Neuronal stem cell (in vitro differentiated cells): ENCODE measurements around the gene INTS2.

ENCODE experiments used
- DNase-seq: peaks from one replicate; pipeline ENCODE4 v3.0.0-alpha.2; 2013; ENCODE audit warnings: low spot score
- H2AFZ ChIP-seq: one replicate; pipeline ENCODE4 v1.6.1; 2013; ENCODE audit warnings: mild to moderate bottlenecking, low read length, inconsistent platforms
- H2AK5ac ChIP-seq: 2 replicates; pipeline ENCODE4 v1.6.1; 2013; ENCODE audit warnings: low read depth, mild to moderate bottlenecking, inconsistent platforms, low read length, moderate library complexity, mixed read lengths
- H2BK120ac ChIP-seq: 2 replicates; pipeline ENCODE4 v1.6.1; 2013; ENCODE audit warnings: low read depth, mild to moderate bottlenecking, inconsistent platforms, low read length, moderate library complexity, mixed read lengths
- H2BK12ac ChIP-seq: one replicate; pipeline ENCODE4 v1.6.1; 2013; ENCODE audit warnings: low read length, inconsistent platforms
- H2BK15ac ChIP-seq: 2 replicates; pipeline ENCODE4 v1.6.1; 2013; ENCODE audit warnings: mild to moderate bottlenecking, low read length, inconsistent platforms, mixed read lengths
- H2BK5ac ChIP-seq: one replicate; pipeline ENCODE4 v1.6.1; 2013; ENCODE audit warnings: inconsistent platforms, mild to moderate bottlenecking, low read length, moderate library complexity
- H3K14ac ChIP-seq: one replicate; pipeline ENCODE4 v1.6.1; 2013; ENCODE audit warnings: low read length, inconsistent platforms
- H3K18ac ChIP-seq: 2 replicates; pipeline ENCODE4 v1.6.1; 2013; ENCODE audit warnings: low read length, inconsistent platforms
- H3K23ac ChIP-seq: 2 replicates; pipeline ENCODE4 v1.6.1; 2013; ENCODE audit warnings: low read depth, mild to moderate bottlenecking, mixed read lengths, low read length, inconsistent platforms; ENCODE audit not compliant: poor library complexity
- H3K27ac ChIP-seq: replicated peaks from 3 replicates; pipeline ENCODE4 v1.5.1; 2013; ENCODE audit warnings: low read length, inconsistent platforms
- H3K27me3 ChIP-seq, 3 experiments: 2 replicates each; pipeline ENCODE4 v1.6.1; 2013; ENCODE audit warnings: low read length in 3 of 3, mild to moderate bottlenecking in 2 of 3, inconsistent platforms in 1 of 3, low read depth in 1 of 3, mixed read lengths in 1 of 3, moderate library complexity in 1 of 3; ENCODE audit not compliant: control insufficient read depth in 3 of 3, insufficient read depth in 3 of 3
- H3K36me3 ChIP-seq, 2 donors: replicated peaks in 1 of 2; 2 replicates each; pipeline ENCODE4 v1.6.1; 2013; ENCODE audit warnings: low read length in 2 of 2; ENCODE audit not compliant: control insufficient read depth in 2 of 2, insufficient read depth in 2 of 2
- H3K4ac ChIP-seq: 2 replicates; pipeline ENCODE4 v1.6.1; 2013; ENCODE audit warnings: inconsistent platforms, mild to moderate bottlenecking, low read length, moderate library complexity
- H3K4me1 ChIP-seq, 2 donors: 1 replicate in 1 of 2; 2 replicates in 1 of 2; pipeline ENCODE4 v1.6.1; 2013; ENCODE audit warnings: low read length in 2 of 2, low read depth in 1 of 2; ENCODE audit not compliant: control insufficient read depth in 2 of 2, insufficient read depth in 1 of 2
- H3K4me2 ChIP-seq: one replicate; pipeline ENCODE4 v1.6.1; 2013; ENCODE audit warnings: mild to moderate bottlenecking, low read length, inconsistent platforms; ENCODE audit not compliant: insufficient read depth, poor library complexity, severe bottlenecking
- H3K4me3 ChIP-seq, 2 donors: 2 replicates each; pipeline ENCODE4 v1.5.1; 2013; ENCODE audit warnings: low read length in 2 of 2, mild to moderate bottlenecking in 2 of 2, inconsistent platforms in 1 of 2, moderate library complexity in 1 of 2
- H3K79me1 ChIP-seq: one replicate; pipeline ENCODE4 v1.6.1; 2013; ENCODE audit warnings: low read depth, mild to moderate bottlenecking, inconsistent platforms, low read length, moderate library complexity
- H3K9ac ChIP-seq: one replicate; pipeline ENCODE4 v1.6.1; 2013; ENCODE audit warnings: mild to moderate bottlenecking, low read depth, low read length, inconsistent platforms; ENCODE audit not compliant: poor library complexity
- H3K9me3 ChIP-seq, 2 donors: replicated peaks in 1 of 2; 2 replicates each; pipeline versions ENCODE3 to v1.6.1; 2013; ENCODE audit warnings: low read length in 2 of 2, mild to moderate bottlenecking in 2 of 2, inconsistent platforms in 1 of 2, low read depth in 1 of 2, mixed read lengths in 1 of 2, moderate library complexity in 1 of 2; ENCODE audit not compliant: control insufficient read depth in 2 of 2, insufficient read depth in 1 of 2
- H4K8ac ChIP-seq: one replicate; pipeline ENCODE4 v1.6.1; 2013; ENCODE audit warnings: low read depth, mild to moderate bottlenecking, inconsistent platforms, low read length, moderate library complexity
- H4K91ac ChIP-seq: one replicate; pipeline ENCODE4 v1.6.1; 2013; ENCODE audit warnings: low read length, low read depth, mild to moderate bottlenecking, inconsistent platforms; ENCODE audit not compliant: poor library complexity
- WGBS, 2 donors: extraction: QIAGEN DNeasy Blood & Tissue Kit; methylation state at CpG; one replicate each; pipeline ENCODE4 v1.1.7; 2013; ENCODE audit warnings: missing lambda C conversion rate in 2 of 2, mixed read lengths in 1 of 2; ENCODE audit not compliant: insufficient read length in 2 of 2, insufficient replicate concordance in 1 of 2; ENCODE audit errors: extremely low coverage in 2 of 2; 5-methylcytosine and 5-hydroxymethylcytosine counted together

INTS2 gene

DNA sequence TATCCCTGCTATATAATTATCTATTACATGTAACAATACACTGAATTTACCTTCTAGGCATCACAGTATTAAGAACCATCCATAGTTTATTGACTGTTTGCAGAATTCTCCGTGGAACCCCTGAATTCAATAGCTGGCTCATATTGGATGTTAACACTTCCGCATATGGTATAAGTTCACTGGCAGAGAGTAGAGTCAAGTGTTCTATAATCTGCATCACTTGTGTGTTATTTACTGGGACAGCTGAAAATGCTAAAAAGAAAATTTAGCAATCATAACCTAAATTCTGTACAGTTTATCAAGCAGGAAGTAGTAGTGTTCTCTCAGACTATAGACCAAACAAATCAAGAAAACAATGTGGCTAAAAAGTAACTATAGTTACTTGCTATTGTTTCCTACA is 49.9 kb downstream of the INTS2 start:
- Histone ChIP-seq H3K4me3 (no peak overlapping the region), H3K23ac (no peak overlapping the region), H2AFZ (no peak overlapping the region), H2BK5ac (no peak overlapping the region), H3K4me1 (no peaks in the 10 kb centered on the region), H3K14ac (no peak overlapping the region), H2BK12ac (no peak overlapping the region), H3K9me3 (no peaks in the 10 kb centered on the region), H3K27ac (no peak overlapping the region), H3K27me3 (no peaks in the 10 kb centered on the region), H3K79me1 (no peaks in the 10 kb centered on the region), H3K4ac (no peak overlapping the region), H3K18ac (no peak overlapping the region), H2BK120ac (no peak overlapping the region), H2AK5ac (no peak overlapping the region), H3K4me2 (no peak overlapping the region), H3K9ac (no peak overlapping the region), H4K91ac (no peak overlapping the region), H3K36me3 (peaks cover 1 to 97% of the 10 kb centered on the region in 2 donors), H4K8ac (no peak overlapping the region), H2BK15ac (no peak overlapping the region)
- WGBS, 2 donors, result no CpG with 5 or more reads among the region's 2 CpGs
- DNase-seq, result no peak

DNA sequence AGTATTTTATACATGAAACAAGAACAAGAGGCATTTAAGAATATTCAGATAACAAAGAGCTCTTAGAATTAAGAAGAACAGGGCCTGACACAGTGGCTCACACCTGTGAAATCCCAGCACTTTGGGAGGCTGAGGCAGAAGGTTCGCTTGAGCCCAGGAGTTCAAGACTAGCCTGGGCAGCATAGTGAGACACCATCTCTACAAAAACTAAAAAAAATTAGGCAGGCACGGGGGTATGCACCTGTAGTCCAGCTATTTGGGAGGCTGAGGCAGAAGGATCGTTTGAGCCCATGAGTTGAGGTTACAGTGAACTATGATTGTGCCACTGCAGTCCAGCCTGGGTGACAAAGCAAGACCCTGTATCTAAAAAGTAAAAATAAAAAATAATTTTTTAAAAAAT is 52.0 kb downstream of the INTS2 start:
- no peak overlapping the region for H2AK5ac ChIP-seq
- peaks cover 1 to 98% of the 10 kb centered on the region in 2 donors for H3K36me3 ChIP-seq
- DNase-seq, result no peak
- H4K91ac ChIP-seq, result no peak overlapping the region
- H3K4me3 ChIP-seq, result no peak overlapping the region
- no peaks in the 10 kb centered on the region for H3K27me3 ChIP-seq
- no peak overlapping the region for H2AFZ ChIP-seq
- H3K79me1 ChIP-seq, result no peaks in the 10 kb centered on the region
- no peak overlapping the region for H2BK12ac ChIP-seq
- H3K4ac ChIP-seq, result no peak overlapping the region
- no peak overlapping the region for H3K14ac ChIP-seq
- H3K4me2 ChIP-seq, result no peak overlapping the region
- WGBS, 2 donors, result no CpG with 5 or more reads among the region's 3 CpGs
- H3K4me1 ChIP-seq, result no peaks in the 10 kb centered on the region
- no peak overlapping the region for H3K23ac ChIP-seq
- no peak overlapping the region for H2BK120ac ChIP-seq
- no peak overlapping the region for H3K9ac ChIP-seq
- no peak overlapping the region for H4K8ac ChIP-seq
- H2BK15ac ChIP-seq, result no peak overlapping the region
- H3K18ac ChIP-seq, result no peak overlapping the region
- H2BK5ac ChIP-seq, result no peak overlapping the region
- no peak overlapping the region for H3K27ac ChIP-seq
- no peaks in the 10 kb centered on the region for H3K9me3 ChIP-seq

DNA sequence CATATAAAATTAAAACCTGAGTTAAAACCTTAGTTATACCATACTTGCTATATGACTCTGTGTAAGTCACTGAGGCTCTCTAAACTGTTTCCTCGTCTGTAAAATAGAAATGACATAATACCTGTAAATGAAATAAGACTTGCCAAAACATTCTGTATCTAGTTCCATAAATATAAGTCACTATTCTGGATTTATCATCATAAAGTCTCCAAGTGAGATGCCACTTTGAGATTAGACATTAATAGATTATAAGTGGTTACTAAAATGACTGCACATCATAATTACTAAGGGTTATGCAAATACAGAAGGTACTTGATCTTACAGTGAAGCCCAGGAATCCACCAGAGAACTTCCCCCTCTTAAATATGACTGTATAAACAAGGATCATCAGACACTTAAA is 52.5 kb downstream of the INTS2 start:
- no peak overlapping the region for H2AFZ ChIP-seq
- H3K14ac ChIP-seq, result no peak overlapping the region
- H2BK12ac ChIP-seq, result no peak overlapping the region
- no peak overlapping the region for H3K27ac ChIP-seq
- H2BK15ac ChIP-seq, result no peak overlapping the region
- no peak overlapping the region for H4K91ac ChIP-seq
- H2AK5ac ChIP-seq, result no peak overlapping the region
- no peak overlapping the region for H3K9ac ChIP-seq
- no peak overlapping the region for H3K4ac ChIP-seq
- H3K4me2 ChIP-seq, result no peak overlapping the region
- no peak overlapping the region for H4K8ac ChIP-seq
- no peak for DNase-seq
- H3K18ac ChIP-seq, result no peak overlapping the region
- H3K4me1 ChIP-seq, result no peaks in the 10 kb centered on the region
- no peak overlapping the region for H2BK120ac ChIP-seq
- H2BK5ac ChIP-seq, result no peak overlapping the region
- H3K27me3 ChIP-seq, result no peaks in the 10 kb centered on the region
- no peak overlapping the region for H3K23ac ChIP-seq
- peaks cover 1 to 98% of the 10 kb centered on the region in 2 donors for H3K36me3 ChIP-seq
- H3K9me3 ChIP-seq, result no peaks in the 10 kb centered on the region
- H3K4me3 ChIP-seq, result no peak overlapping the region
- no peaks in the 10 kb centered on the region for H3K79me1 ChIP-seq
- WGBS, 2 donors, result no CpG with 5 or more reads among the region's 1 CpG

DNA sequence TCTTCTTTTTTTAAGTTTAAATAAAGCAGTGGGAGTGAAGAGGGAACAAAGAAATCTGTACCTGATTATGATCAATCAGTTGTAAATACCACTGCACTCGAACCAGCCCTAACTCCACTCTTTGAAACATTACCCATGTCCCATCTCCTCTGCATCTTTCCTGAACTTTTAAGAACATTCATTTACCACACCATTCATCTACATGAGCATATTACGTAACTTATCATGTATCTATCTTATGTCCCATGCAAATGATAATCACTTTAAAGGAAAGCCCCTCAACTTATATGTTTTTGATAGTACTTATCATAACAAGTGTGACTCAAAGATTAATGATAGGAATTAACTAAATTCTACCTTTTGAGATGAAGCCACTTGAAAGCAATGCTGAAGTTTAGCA is 53.7 kb downstream of the INTS2 start:
- no peak overlapping the region for H2BK5ac ChIP-seq
- H3K9ac ChIP-seq, result no peak overlapping the region
- H2AFZ ChIP-seq, result no peak overlapping the region
- H2BK15ac ChIP-seq, result no peak overlapping the region
- H3K4me1 ChIP-seq, result no peaks in the 10 kb centered on the region
- H4K8ac ChIP-seq, result no peak overlapping the region
- peaks cover 1 to 99% of the 10 kb centered on the region in 2 donors for H3K36me3 ChIP-seq
- no peaks in the 10 kb centered on the region for H3K79me1 ChIP-seq
- H3K18ac ChIP-seq, result no peak overlapping the region
- no peaks in the 10 kb centered on the region for H3K9me3 ChIP-seq
- H2BK120ac ChIP-seq, result no peak overlapping the region
- no peaks in the 10 kb centered on the region for H3K27me3 ChIP-seq
- no peak overlapping the region for H3K27ac ChIP-seq
- H3K23ac ChIP-seq, result no peak overlapping the region
- H3K4me3 ChIP-seq, result no peak overlapping the region
- H4K91ac ChIP-seq, result no peak overlapping the region
- no peak overlapping the region for H2AK5ac ChIP-seq
- H3K4ac ChIP-seq, result no peak overlapping the region
- no peak overlapping the region for H3K4me2 ChIP-seq
- WGBS, 2 donors, result no CpG with 5 or more reads among the region's 2 CpGs
- DNase-seq, result no peak
- no peak overlapping the region for H3K14ac ChIP-seq
- no peak overlapping the region for H2BK12ac ChIP-seq
